Neural cell (in vitro differentiated cells): Measurements from ENCODE around the gene XPNPEP3. TPM values are rescaled to one million over a fixed set of nuclear protein-coding genes. Genes with fewer than 3 reads are reported as not detected.

ENCODE experiments used
- H2AFZ ChIP-seq: fragments of 200-600, 300-800 bp; sonication (generic), shearing (Covaris generic); 2 replicates; pipeline ENCODE4 v1.6.0; 2014; ENCODE audit warnings: low read depth, mild to moderate bottlenecking, antibody characterized with exemption, low read length, moderate library complexity
- H3F3A ChIP-seq: fragments of 200-600 bp; shearing (Covaris generic); 2 replicates; pipeline ENCODE4 v1.6.1; 2016; ENCODE audit warnings: mild to moderate bottlenecking, moderate library complexity, mixed read lengths, antibody characterized with exemption, low read length; ENCODE audit not compliant: insufficient read depth, poor library complexity, severe bottlenecking
- H3K27ac ChIP-seq: fragments of 200-600, 300-800 bp; sonication (generic), shearing (Covaris generic); 2 replicates; pipeline ENCODE4 v1.5.1; 2014; ENCODE audit warnings: mild to moderate bottlenecking, low read length, moderate library complexity
- H3K27me3 ChIP-seq: fragments of 300-800, 200-600 bp; sonication (generic), shearing (Covaris generic); 2 replicates; pipeline ENCODE4 v1.6.0; 2014; ENCODE audit warnings: mild to moderate bottlenecking, low read depth, low read length, moderate library complexity; ENCODE audit not compliant: insufficient read depth
- H3K36me3 ChIP-seq: fragments of 300-800, 200-600 bp; sonication (generic), shearing (Covaris generic); 2 replicates; pipeline ENCODE4 v1.5.1; 2014; ENCODE audit warnings: mild to moderate bottlenecking, antibody characterized with exemption, low read length, moderate library complexity; ENCODE audit not compliant: insufficient read depth
- H3K4me2 ChIP-seq: fragments of 300-800, 200-600 bp; sonication (generic), shearing (Covaris generic); 2 replicates; pipeline ENCODE4 v1.6.0; 2014; ENCODE audit warnings: mild to moderate bottlenecking, low read length
- H3K4me3 ChIP-seq: fragments of 300-800, 200-600 bp; sonication (generic), shearing (Covaris generic); 2 replicates; pipeline ENCODE4 v1.5.1; 2014; ENCODE audit warnings: mild to moderate bottlenecking, low read length, moderate library complexity
- H3K79me2 ChIP-seq: fragments of 200-600 bp; shearing (Covaris generic); replicated peaks from 2 replicates; pipeline ENCODE4 v1.6.0; 2014; ENCODE audit warnings: mild to moderate bottlenecking, low read length, moderate library complexity; ENCODE audit not compliant: insufficient read depth
- H3K9ac ChIP-seq: fragments of 300-800, 200-600 bp; sonication (generic), shearing (Covaris generic); 2 replicates; pipeline ENCODE4 v1.6.1; 2016; ENCODE audit warnings: mild to moderate bottlenecking, low read length, mixed read lengths
- H3K9me2 ChIP-seq: fragments of 200-600 bp; shearing (Covaris generic); 2 replicates; pipeline ENCODE4 v1.6.1; 2016; ENCODE audit warnings: mild to moderate bottlenecking, low read length, mixed read lengths; ENCODE audit not compliant: insufficient read depth
- H3K9me3 ChIP-seq: fragments of 200-600, 300-800 bp; sonication (generic), shearing (Covaris generic); 2 replicates; pipeline ENCODE4 v1.6.1; 2016; ENCODE audit warnings: mild to moderate bottlenecking, mixed run types, low read length, moderate library complexity, mixed read lengths
- H4K20me1 ChIP-seq: fragments of 200-600 bp; shearing (Covaris generic); 2 replicates; pipeline ENCODE4 v1.6.1; 2016; ENCODE audit warnings: mild to moderate bottlenecking, mixed run types; ENCODE audit not compliant: insufficient read depth
- CTCF ChIP-seq: fragments of 450-650 bp; IDR thresholded peaks from 2 replicates; pipeline ENCODE4 v1.5.1; 2014; ENCODE audit warnings: antibody characterized with exemption, mild to moderate bottlenecking, moderate library complexity; ENCODE audit not compliant: poor library complexity, severe bottlenecking
- EP300 ChIP-seq: fragments of 450-650 bp; conservative IDR thresholded peaks from 2 replicates; pipeline ENCODE4 v1.6.1; 2014; ENCODE audit warnings: antibody characterized with exemption, mild to moderate bottlenecking, moderate library complexity; ENCODE audit not compliant: poor library complexity, severe bottlenecking
- EZH2 ChIP-seq: fragments of 200-600, 300-800 bp; shearing (Covaris generic), sonication (generic); IDR thresholded peaks from 2 replicates; pipeline ENCODE4 v1.6.1; 2014; ENCODE audit warnings: antibody characterized with exemption, low read length, borderline replicate concordance, mild to moderate bottlenecking; ENCODE audit not compliant: insufficient read depth, poor library complexity, severe bottlenecking
- MXI1 ChIP-seq: fragments of 450-650 bp; conservative IDR thresholded peaks from 2 replicates; pipeline ENCODE4 v1.6.1; 2014; ENCODE audit warnings: antibody characterized with exemption, mild to moderate bottlenecking; ENCODE audit not compliant: poor library complexity, severe bottlenecking
- POLR2AphosphoS5 ChIP-seq: IDR thresholded peaks from 2 replicates; pipeline ENCODE4 v1.6.1; 2012
- RAD21 ChIP-seq: fragments of 450-650 bp; conservative IDR thresholded peaks from 2 replicates; pipeline ENCODE4 v1.6.1; 2014; ENCODE audit warnings: antibody characterized with exemption, mild to moderate bottlenecking, moderate library complexity
- REST ChIP-seq: IDR thresholded peaks from 2 replicates; pipeline ENCODE4 v1.6.1; 2012; ENCODE audit warnings: borderline replicate concordance
- SMC3 ChIP-seq: fragments of 450-650 bp; conservative IDR thresholded peaks from 2 replicates; pipeline ENCODE4 v1.6.1; 2014; ENCODE audit warnings: antibody characterized with exemption, mild to moderate bottlenecking, moderate library complexity; ENCODE audit not compliant: poor library complexity
- TAF1 ChIP-seq: IDR thresholded peaks from 2 replicates; pipeline ENCODE4 v1.6.1; 2012; ENCODE audit warnings: low read depth
- polyA plus RNA-seq: library from polyadenylated mRNA; depleted of rRNA; stranded (reverse); fragments of >200 nt; gene quantifications from 2 replicates; pipeline ENCODE4 v1.2.3, GENCODE V29; 2014

The XPNPEP3 gene
- polyA plus RNA-seq, 1 donor from 2014 or later: 5.2 TPM

- Histone ChIP-seq H3K9me3 (no peaks in the 10 kb centered on the region), H2AFZ (no peak overlapping the region), H3K9ac (no peak overlapping the region), H3K4me2 (no peak overlapping the region), H4K20me1 (no peaks in the 10 kb centered on the region), H3K27me3 (no peaks in the 10 kb centered on the region), H3K4me3 (no peak overlapping the region), H3K27ac (no peak overlapping the region), H3K9me2 (no peaks in the 10 kb centered on the region), H3K79me2 (no peaks in the 10 kb centered on the region), H3F3A (no peaks in the 10 kb centered on the region), H3K36me3 (peaks cover 5% of the 10 kb centered on the region)
- TF ChIP-seq SMC3 (no peak), RAD21 (no peak), MXI1 (no peak)
Observed at GRCh38 chr22:40826984-40827741, 29.8 kb upstream of the XPNPEP3 start.

GRCh38 chr22:40829131-40829530 is 27.8 kb upstream of the XPNPEP3 start:
- no peaks in the 10 kb centered on the region for H3K9me2 ChIP-seq
- no peaks in the 10 kb centered on the region for H3K79me2 ChIP-seq
- no peaks in the 10 kb centered on the region for H3K27me3 ChIP-seq
- peaks cover 5% of the 10 kb centered on the region for H3K36me3 ChIP-seq
- no peak overlapping the region for H3K9ac ChIP-seq
- no peak overlapping the region for H2AFZ ChIP-seq
- no peaks in the 10 kb centered on the region for H4K20me1 ChIP-seq
- H3K27ac ChIP-seq: no peak overlapping the region
- H3K4me3 ChIP-seq: no peak overlapping the region
- TF ChIP-seq EP300 (no peak), EZH2 (no peak), MXI1 (no peak), TAF1 (no peak), SMC3 (no peak), REST (no peak), RAD21 (no peak), POLR2AphosphoS5 (no peak), CTCF (no peak)
- no peaks in the 10 kb centered on the region for H3F3A ChIP-seq
- no peaks in the 10 kb centered on the region for H3K9me3 ChIP-seq
- no peak overlapping the region for H3K4me2 ChIP-seq
